Brain pericyte (primary cell): ENCODE results near the gene SPIRE1.

Experiments used
- DNase-seq: peaks from one replicate; pipeline ENCODE4 v3.0.0-alpha.2; 2012; ENCODE audit warnings: low read depth, low spot score

SPIRE1 gene

GRCh38 chr18:12449051-12449785, 208.7 kb downstream of the SPIRE1 start:
- DNase-seq: no peak

DNA sequence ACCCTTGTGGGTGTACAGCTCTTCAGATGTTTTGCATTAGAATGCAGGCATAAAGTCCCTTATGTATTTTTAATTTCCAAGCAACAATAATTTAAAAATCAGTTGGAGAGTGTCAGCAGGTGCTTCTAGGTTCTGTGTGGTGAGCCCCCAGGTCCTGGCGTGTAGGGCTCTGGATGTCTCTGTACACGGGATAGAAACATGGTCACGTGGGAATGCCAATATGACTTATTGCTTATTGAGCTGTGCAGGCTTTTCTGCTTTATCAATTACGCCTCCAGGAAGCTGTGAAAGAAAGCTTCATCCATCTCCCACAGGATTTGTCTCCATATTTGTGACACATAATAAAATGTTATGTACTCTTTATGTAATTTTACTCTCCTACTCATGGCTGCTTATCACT, 212.4 kb downstream of the SPIRE1 start:
- no peak for DNase-seq

- no peak for DNase-seq
These were observed 214.4 kb downstream of the SPIRE1 start for GRCh38 chr18:12443551-12443950.

GRCh38 chr18:12442946-12443345, 215.0 kb downstream of the SPIRE1 start:
- DNase-seq: no peak

GRCh38 chr18:12441475-12442034, 216.4 kb downstream of the SPIRE1 start:
- no peak for DNase-seq

GRCh38 chr18:12438257-12438656, 219.7 kb downstream of the SPIRE1 start:
- no peak for DNase-seq

- no peak for DNase-seq
These were observed 222.0 kb downstream of the SPIRE1 start for GRCh38 chr18:12435867-12436266.

DNA sequence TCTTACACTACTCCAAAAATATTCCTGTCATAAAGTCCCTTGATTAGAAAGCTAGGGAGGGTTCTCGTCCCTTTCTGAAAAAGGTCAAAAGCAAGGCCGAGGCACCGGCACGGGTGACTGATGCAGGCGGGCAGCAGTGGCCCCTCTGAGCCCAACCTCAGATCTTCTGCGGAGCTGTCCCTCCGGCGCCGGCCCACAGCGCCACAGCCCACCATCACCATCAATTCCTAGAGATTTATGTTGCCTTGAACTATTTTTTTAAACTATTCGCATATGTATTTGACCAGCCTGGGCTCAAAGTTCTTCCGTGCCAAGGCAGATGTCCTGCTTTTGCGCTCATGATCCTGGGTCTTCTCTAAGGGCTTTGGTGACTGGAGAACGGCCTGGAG, 223.4 kb downstream of the SPIRE1 start:
- no peak for DNase-seq

- no peak for DNase-seq
These were observed 223.9 kb downstream of the SPIRE1 start for GRCh38 chr18:12433829-12434540.

DNA sequence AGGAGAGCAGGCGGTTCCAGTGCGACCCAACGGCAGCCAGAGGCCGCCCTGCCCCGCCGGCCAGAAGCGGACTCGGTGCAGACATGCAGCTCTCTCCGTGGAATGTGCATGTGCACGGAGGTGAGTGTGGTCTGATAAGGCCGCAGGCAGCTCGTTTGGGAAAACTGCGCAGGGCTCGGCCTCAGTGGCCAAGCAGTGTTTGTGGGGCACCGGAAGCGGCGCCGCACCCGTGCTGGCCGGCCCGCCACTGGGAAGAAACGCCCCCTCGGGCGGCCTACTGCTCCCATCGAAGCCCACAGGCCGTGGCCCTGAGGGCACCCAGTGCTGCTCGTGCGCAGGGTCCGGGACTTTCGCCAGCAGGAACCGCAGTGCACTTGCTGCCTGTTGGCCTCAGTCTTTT, 225.0 kb downstream of the SPIRE1 start:
- DNase-seq: no peak

DNA sequence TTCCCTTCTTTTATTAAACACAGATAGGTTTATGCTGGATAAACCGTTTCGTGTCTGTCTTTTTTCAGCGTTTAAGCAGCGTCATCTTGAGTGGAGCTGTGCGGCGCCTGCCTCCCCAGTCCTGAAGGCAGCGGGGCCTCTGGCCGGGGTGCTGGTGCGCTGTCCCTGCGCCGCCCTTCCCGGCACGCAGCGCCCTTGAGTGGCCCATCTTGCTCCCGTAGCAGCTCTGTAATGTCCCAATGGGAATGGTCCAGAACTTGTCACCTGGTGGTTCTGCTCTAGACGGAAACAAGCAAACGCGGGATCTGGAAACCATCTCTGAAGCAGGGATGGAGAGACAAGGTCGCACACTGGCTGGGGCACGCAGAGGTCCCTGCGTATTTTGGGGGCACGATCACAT, 225.7 kb downstream of the SPIRE1 start:
- DNase-seq: no peak

DNA sequence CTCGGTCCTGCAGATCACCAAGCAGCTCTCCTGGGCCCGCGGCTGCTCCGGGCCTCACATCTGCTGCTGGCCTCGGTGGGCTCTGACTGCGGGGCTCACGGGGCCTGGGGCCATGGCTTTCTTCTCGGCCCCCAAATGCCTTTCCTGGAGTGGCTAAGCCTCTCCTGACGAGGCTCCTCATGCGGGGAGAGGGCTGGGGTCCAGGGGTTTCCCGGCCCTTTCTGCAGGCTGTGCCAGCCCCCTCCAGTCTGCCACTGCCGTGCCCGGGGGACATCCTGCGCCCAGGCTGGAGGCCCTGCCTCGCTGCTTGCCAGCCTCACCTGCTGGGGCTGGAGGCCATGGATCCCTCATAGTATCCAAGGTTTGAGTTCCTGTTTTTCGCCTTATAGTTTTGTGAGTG, 226.3 kb downstream of the SPIRE1 start:
- DNase-seq: no peak

GRCh38 chr18:12430137-12430990, 227.5 kb downstream of the SPIRE1 start:
- DNase-seq: no peak

DNA sequence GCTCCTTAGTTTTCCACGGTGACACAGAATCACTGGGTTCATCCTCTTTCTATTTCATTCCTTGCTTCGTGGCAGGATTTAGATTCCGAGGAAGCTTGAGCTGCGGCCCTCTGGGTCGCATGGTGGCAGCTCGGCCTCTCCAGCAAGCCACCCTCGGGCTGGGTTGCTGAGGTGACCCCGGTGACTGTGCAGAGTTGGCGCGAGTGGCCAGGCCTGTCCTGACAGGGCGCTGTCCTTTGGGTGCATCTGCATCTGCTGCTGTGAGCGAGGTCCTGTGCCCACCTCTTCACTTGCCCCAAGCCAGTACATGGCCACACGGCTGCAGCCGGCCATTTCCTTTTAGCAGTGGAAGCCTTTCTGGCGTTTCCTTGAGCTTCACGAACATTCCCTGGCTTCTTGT, 228.4 kb downstream of the SPIRE1 start:
- no peak for DNase-seq

DNA sequence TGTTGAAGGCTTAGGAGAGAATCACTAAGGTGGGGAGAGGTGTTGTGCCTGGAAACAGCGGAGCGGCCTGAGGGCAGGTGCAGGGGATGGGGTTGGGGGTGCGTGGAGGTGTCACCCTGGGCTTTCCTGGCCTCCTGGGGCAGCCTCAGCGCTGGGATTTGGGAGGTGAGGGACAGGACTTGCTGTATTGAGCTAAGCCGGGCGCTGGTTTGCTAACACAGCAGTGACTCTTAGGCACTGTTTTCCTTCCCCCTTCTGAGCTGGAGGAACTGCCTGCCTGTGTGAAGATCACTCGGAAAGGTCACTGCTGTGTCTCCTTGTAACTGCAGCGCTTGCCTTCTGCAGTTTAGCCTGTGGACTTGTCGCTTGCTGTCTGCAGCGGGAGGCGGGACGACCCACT, 229.0 kb downstream of the SPIRE1 start:
- no peak for DNase-seq

DNA sequence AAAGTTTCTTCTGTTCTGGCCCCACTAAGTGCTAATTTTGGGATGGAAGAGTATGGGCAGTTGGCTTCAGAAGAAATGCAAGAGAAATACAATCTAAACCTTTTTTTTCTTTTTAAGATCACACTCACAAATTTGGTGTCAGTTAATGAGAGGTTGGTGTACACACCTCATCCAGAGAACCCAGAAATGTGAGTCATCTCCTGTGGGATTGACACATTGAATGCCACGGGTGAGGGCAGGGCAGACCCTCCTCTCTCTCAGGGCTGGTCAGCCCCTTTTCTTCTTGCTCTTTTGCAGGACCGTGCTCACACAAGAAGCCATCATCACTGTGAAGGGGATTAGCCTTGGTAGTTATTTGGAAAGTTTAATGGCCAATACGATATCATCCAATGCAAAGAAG, 231.0 kb downstream of the SPIRE1 start:
- DNase-seq: no peak

GRCh38 chr18:12424252-12424651, 233.7 kb downstream of the SPIRE1 start:
- DNase-seq: no peak

- no peak for DNase-seq
These were observed 234.1 kb downstream of the SPIRE1 start for GRCh38 chr18:12423820-12424219.

GRCh38 chr18:12423393-12423792, 234.5 kb downstream of the SPIRE1 start:
- DNase-seq: no peak

- DNase-seq: no peak
These were observed 235.0 kb downstream of the SPIRE1 start for GRCh38 chr18:12422936-12423335.

DNA sequence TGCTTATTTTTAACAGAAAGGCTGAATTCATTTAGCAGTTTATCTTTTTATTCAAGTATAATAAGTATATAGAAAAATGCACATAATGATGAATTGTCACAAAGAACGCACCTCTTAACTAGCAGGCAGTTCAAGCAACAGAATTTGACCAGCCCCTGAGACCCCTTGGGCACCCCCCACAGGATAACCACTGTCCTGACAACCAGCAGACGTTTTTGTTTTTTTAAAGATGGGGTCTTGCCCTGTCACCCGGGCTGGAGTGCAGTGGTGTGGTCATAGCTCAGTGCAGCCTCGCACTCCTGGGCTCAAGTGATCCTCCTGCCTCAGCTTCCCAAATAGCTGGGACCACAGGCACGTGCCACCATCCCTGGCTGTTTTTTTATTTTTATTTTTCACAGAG, 236.2 kb downstream of the SPIRE1 start:
- DNase-seq: no peak

- DNase-seq: no peak
These were observed 237.0 kb downstream of the SPIRE1 start for GRCh38 chr18:12420821-12421421.
